Astrocyte (in vitro differentiated cells and primary cell): Measurements from ENCODE around the gene ELMO1. TPM values are rescaled to one million over a fixed set of nuclear protein-coding genes. Genes with fewer than 3 reads are reported as not detected.
"Not testable (repeated sequence)": the region's sequence is repeated elsewhere in the genome, so short reads cannot be mapped to it uniquely, and the experiment has no call there.

Experiments
- DNase-seq: peaks from one replicate; pipeline ENCODE4 v3.0.0-alpha.2; 2010; ENCODE audit warnings: low read depth
- FAIRE-seq: peaks from 2 replicates; lab custom pipeline; 2011; peaks lifted over from hg19 to GRCh38; lab: Jason Lieb, UNC
- H2AFZ ChIP-seq: 2 replicates; pipeline ENCODE4 v1.6.0; 2012; ENCODE audit warnings: low read depth, low read length, inconsistent platforms
- H3K27ac ChIP-seq: 2 replicates; pipeline ENCODE4 v1.5.1; 2011; ENCODE audit warnings: low read depth, low read length, inconsistent platforms
- H3K27me3 ChIP-seq: 2 replicates; pipeline ENCODE4 v1.6.0; 2011; ENCODE audit warnings: low read length, inconsistent platforms; ENCODE audit not compliant: insufficient read depth
- H3K36me3 ChIP-seq: 2 replicates; pipeline ENCODE4 v1.5.1; 2011; ENCODE audit warnings: low read length, inconsistent platforms; ENCODE audit not compliant: insufficient read depth
- H3K4me1 ChIP-seq: 2 replicates; pipeline ENCODE4 v1.5.1; 2011; ENCODE audit warnings: low read length, inconsistent platforms; ENCODE audit not compliant: insufficient read depth
- H3K4me2 ChIP-seq: 2 replicates; pipeline ENCODE4 v1.6.0; 2012; ENCODE audit warnings: low read length, inconsistent platforms
- H3K4me3 ChIP-seq: 2 replicates; pipeline ENCODE4 v1.5.1; 2011; ENCODE audit warnings: low read depth, mild to moderate bottlenecking, low read length, inconsistent platforms; ENCODE audit not compliant: insufficient read depth
- H3K79me2 ChIP-seq: 2 replicates; pipeline ENCODE4 v1.6.0; 2012; ENCODE audit warnings: mild to moderate bottlenecking, low read length, inconsistent platforms; ENCODE audit not compliant: insufficient read depth
- H3K9ac ChIP-seq: 2 replicates; pipeline ENCODE4 v1.6.0; 2012; ENCODE audit warnings: mild to moderate bottlenecking, low read length, inconsistent platforms
- H3K9me3 ChIP-seq: 2 replicates; pipeline ENCODE4 v1.5.1; 2012; ENCODE audit warnings: low read depth, mild to moderate bottlenecking, low read length, inconsistent platforms; ENCODE audit not compliant: insufficient read depth
- H4K20me1 ChIP-seq: 2 replicates; pipeline ENCODE4 v1.6.0; 2012; ENCODE audit warnings: low read length, inconsistent platforms; ENCODE audit not compliant: insufficient read depth
- H3K27ac Mint-ChIP-seq: one replicate; pipeline ENCODE4 v1.8.0; 2021; ENCODE audit warnings: mild to moderate bottlenecking, mixed read lengths; ENCODE audit not compliant: unreplicated experiment
- H3K27me3 Mint-ChIP-seq: one replicate; pipeline ENCODE4 v1.8.0; 2021; ENCODE audit warnings: low read depth, mixed read lengths; ENCODE audit not compliant: unreplicated experiment
- H3K36me3 Mint-ChIP-seq: one replicate; pipeline ENCODE4 v1.8.0; 2021; ENCODE audit warnings: low read depth, mixed read lengths; ENCODE audit not compliant: unreplicated experiment
- H3K4me1 Mint-ChIP-seq: one replicate; pipeline ENCODE4 v1.8.0; 2021; ENCODE audit warnings: low read depth, mixed read lengths; ENCODE audit not compliant: unreplicated experiment
- H3K4me3 Mint-ChIP-seq: one replicate; pipeline ENCODE4 v1.8.0; 2021; ENCODE audit warnings: mild to moderate bottlenecking, moderate library complexity, mixed read lengths; ENCODE audit not compliant: unreplicated experiment
- H3K9me3 Mint-ChIP-seq: one replicate; pipeline ENCODE4 v1.8.0; 2021; ENCODE audit warnings: mild to moderate bottlenecking, mixed read lengths; ENCODE audit not compliant: unreplicated experiment
- EZH2 ChIP-seq: IDR thresholded peaks from 2 replicates; pipeline ENCODE4 v1.6.1; 2012; ENCODE audit warnings: mild to moderate bottlenecking, low read length, inconsistent platforms; ENCODE audit not compliant: insufficient read depth
- total RNA-seq: library from RNA; stranded (reverse); gene quantifications from 2 replicates; pipeline ENCODE4 v1.2.1, GENCODE V29; 2021
- TF ChIP-seq, protein P1 (sequence below): IDR thresholded peaks from 2 replicates; pipeline ENCODE4 v1.5.1; 2011; ENCODE audit warnings: low read depth, mild to moderate bottlenecking, inconsistent platforms, low read length, moderate library complexity; ENCODE audit not compliant: insufficient read depth

Gene ELMO1
- total RNA-seq, 1 donor from 2014 or later = 20.4 TPM

DNA sequence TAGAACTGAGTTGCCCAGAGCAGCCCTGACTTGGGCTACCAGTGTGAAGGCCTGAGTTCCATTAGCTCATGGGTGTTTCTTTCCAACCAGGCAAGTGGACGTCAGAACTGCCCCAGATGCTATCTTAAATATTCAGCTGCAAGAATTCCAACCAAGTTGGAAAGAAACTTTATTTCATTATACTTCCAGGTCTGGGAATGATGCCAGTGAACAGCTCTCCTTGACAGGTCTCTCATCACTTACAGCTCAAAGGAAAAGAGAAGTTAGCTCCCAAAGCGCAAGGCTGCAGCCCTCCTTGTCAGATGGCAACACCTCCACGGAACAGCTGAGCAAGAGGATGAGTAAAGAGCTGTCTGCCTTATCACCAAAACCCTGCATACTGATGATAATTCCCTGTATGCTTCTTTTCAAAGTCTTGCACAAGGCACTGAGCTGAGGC lies 468.8 kb downstream of the ELMO1 start:
- Histone ChIP-seq H3K79me2 (no peaks in the 10 kb centered on the region), H4K20me1 (no peaks in the 10 kb centered on the region), H3K9me3 (no peaks in the 10 kb centered on the region), H3K36me3 (no peaks in the 10 kb centered on the region), H3K9ac (no peak overlapping the region), H3K4me1 (no peaks in the 10 kb centered on the region), H3K27ac (no peak overlapping the region), H2AFZ (no peak overlapping the region), H3K27me3 (peaks cover 4% of the 10 kb centered on the region), H3K4me3 (no peak overlapping the region), H3K4me2 (no peak overlapping the region)
- no peaks in the 10 kb centered on the region for H3K9me3 Mint-ChIP-seq
- H3K4me3 Mint-ChIP-seq = no peak overlapping the region
- H3K36me3 Mint-ChIP-seq = peaks cover 2% of the 10 kb centered on the region
- peak; percentile 88 for DNase-seq
- TF ChIP-seq, protein P1, sequence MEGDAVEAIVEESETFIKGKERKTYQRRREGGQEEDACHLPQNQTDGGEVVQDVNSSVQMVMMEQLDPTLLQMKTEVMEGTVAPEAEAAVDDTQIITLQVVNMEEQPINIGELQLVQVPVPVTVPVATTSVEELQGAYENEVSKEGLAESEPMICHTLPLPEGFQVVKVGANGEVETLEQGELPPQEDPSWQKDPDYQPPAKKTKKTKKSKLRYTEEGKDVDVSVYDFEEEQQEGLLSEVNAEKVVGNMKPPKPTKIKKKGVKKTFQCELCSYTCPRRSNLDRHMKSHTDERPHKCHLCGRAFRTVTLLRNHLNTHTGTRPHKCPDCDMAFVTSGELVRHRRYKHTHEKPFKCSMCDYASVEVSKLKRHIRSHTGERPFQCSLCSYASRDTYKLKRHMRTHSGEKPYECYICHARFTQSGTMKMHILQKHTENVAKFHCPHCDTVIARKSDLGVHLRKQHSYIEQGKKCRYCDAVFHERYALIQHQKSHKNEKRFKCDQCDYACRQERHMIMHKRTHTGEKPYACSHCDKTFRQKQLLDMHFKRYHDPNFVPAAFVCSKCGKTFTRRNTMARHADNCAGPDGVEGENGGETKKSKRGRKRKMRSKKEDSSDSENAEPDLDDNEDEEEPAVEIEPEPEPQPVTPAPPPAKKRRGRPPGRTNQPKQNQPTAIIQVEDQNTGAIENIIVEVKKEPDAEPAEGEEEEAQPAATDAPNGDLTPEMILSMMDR = no peak
- no peak for TF ChIP-seq EZH2
- no peak for FAIRE-seq
- no peaks in the 10 kb centered on the region for H3K4me1 Mint-ChIP-seq
- H3K27me3 Mint-ChIP-seq = peaks cover 1% of the 10 kb centered on the region
- no peak overlapping the region for H3K27ac Mint-ChIP-seq

DNA sequence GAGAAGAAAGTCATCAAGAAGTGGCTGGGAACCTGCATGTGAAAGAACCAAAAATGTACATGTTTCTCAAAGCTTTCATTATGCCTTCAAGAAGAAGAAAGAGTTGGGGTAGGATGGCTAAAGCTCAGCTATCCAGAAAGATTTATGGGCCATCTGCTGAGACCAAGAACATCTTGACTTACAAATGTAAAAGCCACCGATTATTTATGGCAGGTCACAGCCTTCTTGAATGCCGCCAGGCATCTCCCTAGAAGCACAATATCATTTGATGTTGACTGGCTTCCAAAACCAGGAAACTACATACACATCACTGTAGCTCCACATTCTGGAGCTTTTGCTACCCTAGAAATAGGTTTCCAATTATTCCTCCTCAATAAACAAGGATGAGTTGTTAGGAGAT lies 470.2 kb downstream of the ELMO1 start:
- peaks cover 8% of the 10 kb centered on the region for H3K36me3 Mint-ChIP-seq
- Histone ChIP-seq H3K9me3 (no peaks in the 10 kb centered on the region), H3K4me1 (no peaks in the 10 kb centered on the region), H3K36me3 (no peaks in the 10 kb centered on the region), H4K20me1 (no peaks in the 10 kb centered on the region), H3K27me3 (no peaks in the 10 kb centered on the region), H3K27ac (no peak overlapping the region), H3K79me2 (no peaks in the 10 kb centered on the region), H3K4me3 (no peak overlapping the region), H2AFZ (no peak overlapping the region), H3K4me2 (no peak overlapping the region), H3K9ac (no peak overlapping the region)
- FAIRE-seq = no peak
- peaks cover 1% of the 10 kb centered on the region for H3K27me3 Mint-ChIP-seq
- H3K27ac Mint-ChIP-seq = no peak overlapping the region
- H3K4me3 Mint-ChIP-seq = no peak overlapping the region
- no peaks in the 10 kb centered on the region for H3K9me3 Mint-ChIP-seq
- no peaks in the 10 kb centered on the region for H3K4me1 Mint-ChIP-seq
- DNase-seq = no peak
- TF ChIP-seq, protein P1 = no peak
- TF ChIP-seq EZH2 = no peak

DNA sequence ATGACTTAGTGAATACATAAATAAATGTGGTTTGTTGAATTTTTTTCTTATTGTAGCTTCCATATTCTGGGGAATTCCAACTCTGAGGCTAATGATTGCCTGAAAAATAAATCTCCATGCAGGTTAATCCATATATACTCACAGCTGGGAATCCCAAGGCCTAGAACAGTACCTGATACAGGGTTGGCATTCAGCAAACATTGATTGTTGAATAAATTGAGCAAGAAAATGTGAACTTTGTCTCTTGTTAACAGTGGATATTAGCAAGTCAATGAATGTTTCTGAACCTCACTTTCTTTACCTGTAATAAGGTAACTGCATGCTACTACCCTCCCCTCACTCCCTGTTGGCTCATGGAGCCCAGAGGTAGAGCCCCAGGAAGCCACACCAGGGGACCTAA lies 470.8 kb downstream of the ELMO1 start:
- Histone ChIP-seq H3K4me1 (no peaks in the 10 kb centered on the region), H2AFZ (no peak overlapping the region), H3K27ac (no peak overlapping the region), H3K36me3 (no peaks in the 10 kb centered on the region), H3K4me3 (no peak overlapping the region), H3K9me3 (no peaks in the 10 kb centered on the region), H3K4me2 (no peak overlapping the region), H4K20me1 (no peaks in the 10 kb centered on the region), H3K79me2 (no peaks in the 10 kb centered on the region), H3K27me3 (no peaks in the 10 kb centered on the region), H3K9ac (no peak overlapping the region)
- no peak overlapping the region for H3K27ac Mint-ChIP-seq
- FAIRE-seq = no peak
- DNase-seq = no peak
- TF ChIP-seq EZH2 = no peak
- TF ChIP-seq, protein P1 = no peak
- peaks cover 8% of the 10 kb centered on the region for H3K36me3 Mint-ChIP-seq
- H3K9me3 Mint-ChIP-seq = no peaks in the 10 kb centered on the region
- H3K27me3 Mint-ChIP-seq = no peaks in the 10 kb centered on the region
- H3K4me1 Mint-ChIP-seq = no peaks in the 10 kb centered on the region
- H3K4me3 Mint-ChIP-seq = no peak overlapping the region

DNA sequence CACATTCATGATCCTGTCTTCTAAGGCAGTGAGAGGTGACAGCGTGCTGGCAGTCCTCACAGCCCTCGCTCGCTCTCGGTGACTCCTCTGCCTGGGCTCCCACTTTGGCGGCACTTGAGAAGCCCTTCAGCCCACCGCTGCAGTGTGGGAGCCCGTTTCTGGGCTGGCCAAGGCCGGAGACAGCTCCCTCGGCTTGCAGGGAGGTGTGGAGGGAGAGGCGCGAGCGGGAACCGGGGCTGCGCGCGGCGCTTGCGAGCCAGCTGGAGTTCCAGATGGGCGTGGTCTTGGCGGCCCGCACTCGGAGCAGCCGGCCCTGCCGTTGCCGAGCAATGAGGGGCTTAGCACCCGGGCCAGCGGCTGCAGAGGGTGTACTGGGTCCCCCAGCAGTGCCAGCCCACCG lies 475.1 kb downstream of the ELMO1 start:
- H2AFZ ChIP-seq, H3K4me2 ChIP-seq, FAIRE-seq, H3K4me1 Mint-ChIP-seq, H3K27me3 Mint-ChIP-seq, H3K9me3 Mint-ChIP-seq, H4K20me1 ChIP-seq, H3K79me2 ChIP-seq, DNase-seq, H3K9ac ChIP-seq, H3K4me3 ChIP-seq, H3K9me3 ChIP-seq, H3K4me1 ChIP-seq, H3K36me3 Mint-ChIP-seq, H3K36me3 ChIP-seq, H3K4me3 Mint-ChIP-seq, H3K27ac ChIP-seq, H3K27ac Mint-ChIP-seq, H3K27me3 ChIP-seq: not testable (repeated sequence)
